HTERT RPE-1 (cell line): ENCODE measurements around the gene SPACDR.

Experiments used
- in situ Hi-C: fragments of 300-500 bp; cut with MboI; formaldehyde crosslinking; loops from 4 replicates; pipeline ENCODE4 v1.14.3; 2020; ENCODE audit warnings: low sequenced_read_pairs

The SPACDR gene

GRCh38 chr7:100419660-100420226 is 44.3 kb downstream of the SPACDR start:
- in situ Hi-C loops = no loop called here

GRCh38 chr7:100418930-100419659 is 45.0 kb downstream of the SPACDR start:
- in situ Hi-C loops = no loop called here

- in situ Hi-C loops = no loop called here
These were observed 48.6 kb downstream of the SPACDR start for GRCh38 chr7:100415448-100415847.

GRCh38 chr7:100413889-100414288 is 50.2 kb downstream of the SPACDR start:
- in situ Hi-C loops = no loop called here

- in situ Hi-C loops = no loop called here
These were observed 50.7 kb downstream of the SPACDR start for GRCh38 chr7:100413346-100413745.

- in situ Hi-C loops = no loop called here
These were observed 53.0 kb downstream of the SPACDR start for GRCh38 chr7:100411101-100411500.

- in situ Hi-C loops = no loop called here
These were observed 56.5 kb downstream of the SPACDR start for GRCh38 chr7:100407285-100408180.

GRCh38 chr7:100406767-100407166 is 57.3 kb downstream of the SPACDR start:
- in situ Hi-C loops = no loop called here
